GM12864 (cell line): ENCODE results near the gene DUSP9.

Source experiments
- DNase-seq: peaks from one replicate; pipeline ENCODE4 v3.0.0-alpha.2; 2011; ENCODE audit warnings: low read depth
- H3K4me3 ChIP-seq: 2 replicates; pipeline ENCODE4 v1.5.1; 2011; ENCODE audit warnings: mild to moderate bottlenecking, low read depth, low read length, control low read depth
- TF ChIP-seq, protein P1 (sequence below): IDR thresholded peaks from 2 replicates; pipeline ENCODE4 v1.5.1; 2011; ENCODE audit warnings: low read depth, mild to moderate bottlenecking, moderate library complexity, low read length, control low read depth, inconsistent platforms; ENCODE audit errors: missing control alignments

Gene DUSP9

GRCh38 chrX:153651540-153652079 is 4.6 kb downstream of the DUSP9 start:
- DNase-seq, result no peak

DNA sequence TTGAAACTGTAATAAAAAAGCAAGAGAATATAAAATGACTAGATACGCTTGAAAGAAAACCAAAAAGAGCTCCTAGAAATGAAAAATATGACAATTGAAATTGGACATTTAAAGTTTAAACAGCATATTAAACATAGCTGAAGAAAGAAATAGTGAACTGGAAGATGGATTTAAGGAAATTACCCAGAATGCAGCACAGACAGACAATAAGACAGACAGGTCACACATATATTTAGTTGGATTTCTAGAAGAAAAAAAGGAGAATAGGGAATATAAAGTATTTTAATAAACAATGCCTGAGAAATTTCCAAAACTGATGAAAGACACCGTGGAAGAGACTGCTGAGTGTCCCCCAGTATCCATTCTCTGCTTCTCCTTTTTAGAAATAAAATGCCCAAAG is 6.6 kb downstream of the DUSP9 start:
- TF ChIP-seq, protein P1, sequence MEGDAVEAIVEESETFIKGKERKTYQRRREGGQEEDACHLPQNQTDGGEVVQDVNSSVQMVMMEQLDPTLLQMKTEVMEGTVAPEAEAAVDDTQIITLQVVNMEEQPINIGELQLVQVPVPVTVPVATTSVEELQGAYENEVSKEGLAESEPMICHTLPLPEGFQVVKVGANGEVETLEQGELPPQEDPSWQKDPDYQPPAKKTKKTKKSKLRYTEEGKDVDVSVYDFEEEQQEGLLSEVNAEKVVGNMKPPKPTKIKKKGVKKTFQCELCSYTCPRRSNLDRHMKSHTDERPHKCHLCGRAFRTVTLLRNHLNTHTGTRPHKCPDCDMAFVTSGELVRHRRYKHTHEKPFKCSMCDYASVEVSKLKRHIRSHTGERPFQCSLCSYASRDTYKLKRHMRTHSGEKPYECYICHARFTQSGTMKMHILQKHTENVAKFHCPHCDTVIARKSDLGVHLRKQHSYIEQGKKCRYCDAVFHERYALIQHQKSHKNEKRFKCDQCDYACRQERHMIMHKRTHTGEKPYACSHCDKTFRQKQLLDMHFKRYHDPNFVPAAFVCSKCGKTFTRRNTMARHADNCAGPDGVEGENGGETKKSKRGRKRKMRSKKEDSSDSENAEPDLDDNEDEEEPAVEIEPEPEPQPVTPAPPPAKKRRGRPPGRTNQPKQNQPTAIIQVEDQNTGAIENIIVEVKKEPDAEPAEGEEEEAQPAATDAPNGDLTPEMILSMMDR, result no peak
- H3K4me3 ChIP-seq, result no peak overlapping the region
- DNase-seq, result no peak

More at GRCh38 chrX:153651540-153652079, 4.6 kb downstream of the DUSP9 start:
- TF ChIP-seq, protein P1, result peak; percentile 63
- H3K4me3 ChIP-seq, result no peak overlapping the region

GRCh38 chrX:153657161-153657560 is 10.2 kb downstream of the DUSP9 start:
- DNase-seq, result no peak
- TF ChIP-seq, protein P1, result no peak
- no peak overlapping the region for H3K4me3 ChIP-seq

- TF ChIP-seq, protein P1, result no peak
- no peak for DNase-seq
- H3K4me3 ChIP-seq, result no peak overlapping the region
Measured at GRCh38 chrX:153659268-153659667, 12.3 kb downstream of the DUSP9 start.

- no peak for DNase-seq
- TF ChIP-seq, protein P1, result peak; percentile 54
- no peak overlapping the region for H3K4me3 ChIP-seq
Measured at GRCh38 chrX:153662266-153662665, 15.3 kb downstream of the DUSP9 start.

- TF ChIP-seq, protein P1, result no peak
- DNase-seq, result no peak
- H3K4me3 ChIP-seq, result no peak overlapping the region
Measured at GRCh38 chrX:153665726-153666306, 18.8 kb downstream of the DUSP9 start.
